Choroid plexus epithelial cell (primary cell): Measurements from ENCODE around the gene TMPRSS9.

Experiments
- DNase-seq: peaks from one replicate; pipeline ENCODE4 v3.0.0-alpha.2; 2010; ENCODE audit warnings: low read depth
- H3K4me3 ChIP-seq: 2 replicates; pipeline ENCODE4 v1.5.1; 2011; ENCODE audit warnings: low read depth, mild to moderate bottlenecking, control low read depth, low read length, moderate library complexity
- TF ChIP-seq, protein P1 (sequence below): conservative IDR thresholded peaks from 2 replicates; pipeline ENCODE4 v1.5.1; 2011; ENCODE audit warnings: low read depth, mild to moderate bottlenecking, control low read depth, inconsistent platforms, low read length, moderate library complexity

TMPRSS9 gene

DNA sequence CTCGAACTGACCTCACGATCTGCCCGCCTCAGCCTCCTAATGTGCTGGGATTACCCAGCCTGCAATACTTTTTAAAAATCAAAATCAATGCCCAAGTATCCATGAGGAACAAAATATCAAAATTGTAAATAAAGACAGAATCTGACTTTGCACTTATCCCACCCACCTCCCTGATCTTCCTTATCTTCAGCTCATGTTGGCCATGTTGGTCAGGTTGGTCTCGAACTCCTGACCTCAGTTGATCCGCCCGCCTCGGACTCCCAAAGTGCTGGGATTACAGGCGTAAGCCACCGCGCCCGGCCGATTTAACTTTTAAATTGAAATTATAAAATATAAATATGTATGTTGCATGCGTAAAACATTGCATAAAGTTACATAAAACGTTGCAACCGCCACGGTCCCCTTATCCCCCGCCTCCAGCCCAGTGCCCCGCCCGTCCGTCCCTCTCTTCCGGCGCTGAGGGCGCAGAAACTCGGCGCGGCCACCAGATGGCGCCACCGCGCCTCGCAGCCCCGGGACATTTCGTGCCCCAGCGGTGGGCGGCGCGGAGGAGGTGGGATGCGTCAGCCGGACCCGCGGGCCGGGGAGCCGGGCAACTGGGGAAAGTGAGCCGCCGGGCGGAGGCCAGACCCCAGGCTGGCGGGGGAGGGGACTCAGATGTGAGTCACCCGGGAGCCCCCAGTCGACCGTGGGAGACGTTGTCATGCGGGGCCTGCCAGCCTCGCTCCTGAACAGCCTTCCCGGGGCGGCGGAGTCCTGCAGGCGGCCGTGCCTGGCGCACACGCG lies 114.4 kb downstream of the TMPRSS9 start:
- DNase-seq, result peak; percentile 88
- peak overlapping the region; percentile 56 for H3K4me3 ChIP-seq
- TF ChIP-seq, protein P1, sequence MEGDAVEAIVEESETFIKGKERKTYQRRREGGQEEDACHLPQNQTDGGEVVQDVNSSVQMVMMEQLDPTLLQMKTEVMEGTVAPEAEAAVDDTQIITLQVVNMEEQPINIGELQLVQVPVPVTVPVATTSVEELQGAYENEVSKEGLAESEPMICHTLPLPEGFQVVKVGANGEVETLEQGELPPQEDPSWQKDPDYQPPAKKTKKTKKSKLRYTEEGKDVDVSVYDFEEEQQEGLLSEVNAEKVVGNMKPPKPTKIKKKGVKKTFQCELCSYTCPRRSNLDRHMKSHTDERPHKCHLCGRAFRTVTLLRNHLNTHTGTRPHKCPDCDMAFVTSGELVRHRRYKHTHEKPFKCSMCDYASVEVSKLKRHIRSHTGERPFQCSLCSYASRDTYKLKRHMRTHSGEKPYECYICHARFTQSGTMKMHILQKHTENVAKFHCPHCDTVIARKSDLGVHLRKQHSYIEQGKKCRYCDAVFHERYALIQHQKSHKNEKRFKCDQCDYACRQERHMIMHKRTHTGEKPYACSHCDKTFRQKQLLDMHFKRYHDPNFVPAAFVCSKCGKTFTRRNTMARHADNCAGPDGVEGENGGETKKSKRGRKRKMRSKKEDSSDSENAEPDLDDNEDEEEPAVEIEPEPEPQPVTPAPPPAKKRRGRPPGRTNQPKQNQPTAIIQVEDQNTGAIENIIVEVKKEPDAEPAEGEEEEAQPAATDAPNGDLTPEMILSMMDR, result peak; percentile 77

DNA sequence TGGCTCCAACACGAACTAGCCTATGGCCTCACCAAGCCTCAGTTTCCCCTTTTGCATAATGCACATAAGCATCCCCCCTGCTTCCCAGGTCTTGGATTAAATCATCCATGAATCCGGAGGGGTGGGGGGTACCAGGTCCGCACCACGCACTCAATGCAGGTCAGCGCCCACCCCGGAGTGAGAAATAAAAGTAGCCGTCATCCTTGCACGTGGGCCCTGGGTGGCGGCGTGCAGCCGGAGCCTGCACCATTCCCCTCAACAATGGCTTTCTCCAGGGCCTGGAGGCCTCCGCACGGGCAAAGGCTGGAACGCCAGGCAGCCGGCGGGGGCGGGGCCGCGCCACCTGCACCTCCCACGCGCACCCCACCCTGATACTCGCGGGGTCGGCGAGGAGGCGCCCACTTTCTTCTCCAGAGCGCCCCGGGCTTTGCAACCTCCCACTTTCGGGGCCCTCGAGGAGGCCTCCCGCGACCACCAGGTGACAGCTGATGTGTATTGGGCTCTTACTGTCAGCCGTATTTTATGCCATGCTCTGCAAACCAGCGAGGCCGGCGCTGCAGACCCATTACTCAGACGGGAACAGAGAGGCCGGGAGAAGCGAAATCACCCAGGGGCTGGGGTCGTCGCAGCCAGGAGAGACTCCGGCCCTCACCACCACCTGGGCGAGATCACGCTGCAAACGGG lies 115.1 kb downstream of the TMPRSS9 start:
- H3K4me3 ChIP-seq, result peak overlapping the region; percentile 56
- peak; percentile 69 for DNase-seq
- TF ChIP-seq, protein P1, result no peak
